ENCODE results near the gene TAF4.

TAF4 gene

GRCh38 chr20:62030357-62030756, 35.3 kb downstream of the TAF4 start:
- Histone ChIP-seq H3K4me3 (ENCODE audit: low read length) (no peak overlapping the region), H3K9me3 (replicated peaks; ENCODE audit: insufficient read depth, low read length) (no peaks in the 10 kb centered on the region), H2AFZ (ENCODE audit: low read length) (no peak overlapping the region), H3K4me1 (ENCODE audit: low read length) (peaks cover 24% of the 10 kb centered on the region), H3K9ac (ENCODE audit: low read length) (no peak overlapping the region), H3K36me3 (replicated peaks; ENCODE audit: insufficient read depth, low read length) (no peaks in the 10 kb centered on the region), H3F3A (ENCODE audit: insufficient read depth, low read length) (peaks cover 20% of the 10 kb centered on the region), H4K20me1 (ENCODE audit: insufficient read depth, low read length) (peaks cover 14% of the 10 kb centered on the region; the same call in 1 of the 2 replicates), H3K9me2 (replicated peaks; ENCODE audit: insufficient read depth, low read length) (no peaks in the 10 kb centered on the region), H3K27ac (ENCODE audit: low read length) (peak overlapping the region; percentile 53; the same call in 1 of the 2 replicates), H3K27me3 (replicated peaks; ENCODE audit: insufficient read depth, low read length) (no peaks in the 10 kb centered on the region), H3K4me2 (ENCODE audit: low read depth, low read length) (peak overlapping the region; percentile 47; the same call in 1 of the 2 replicates), H3K79me2 (ENCODE audit: low read length) (peaks cover 86% of the 10 kb centered on the region)
- TF ChIP-seq CTCF (IDR thresholded peaks at IDR 0.05; ENCODE audit: low read length) (no peak), EZH2phosphoT487 (IDR thresholded peaks at IDR 0.05; ENCODE audit: low read length) (no peak)
- no peak for DNase-seq

GRCh38 chr20:62029949-62030348, 35.7 kb downstream of the TAF4 start:
- H3K4me2 ChIP-seq (ENCODE audit: low read depth, low read length): peak overlapping the region; percentile 47; the same call in 1 of the 2 replicates
- H3K9me2 ChIP-seq (replicated peaks; ENCODE audit: insufficient read depth, low read length): no peaks in the 10 kb centered on the region
- H3K36me3 ChIP-seq (replicated peaks; ENCODE audit: insufficient read depth, low read length): no peaks in the 10 kb centered on the region
- no peaks in the 10 kb centered on the region for H3K9me3 ChIP-seq (replicated peaks; ENCODE audit: insufficient read depth, low read length)
- TF ChIP-seq CTCF (IDR thresholded peaks at IDR 0.05; ENCODE audit: low read length): no peak
- TF ChIP-seq EZH2 (optimal IDR thresholded peaks at IDR 0.05; ENCODE audit: low read depth, low read length): no peak
- no peak for TF ChIP-seq EZH2phosphoT487 (IDR thresholded peaks at IDR 0.05; ENCODE audit: low read length)
- H2AFZ ChIP-seq (ENCODE audit: low read length): no peak overlapping the region
- no peaks in the 10 kb centered on the region for H3K27me3 ChIP-seq (replicated peaks; ENCODE audit: insufficient read depth, low read length)
- H3K4me1 ChIP-seq (ENCODE audit: low read length): peaks cover 24% of the 10 kb centered on the region
- no peak overlapping the region for H3K27ac ChIP-seq (ENCODE audit: low read length)
- peaks cover 16% of the 10 kb centered on the region for H4K20me1 ChIP-seq (ENCODE audit: insufficient read depth, low read length)
- no peak overlapping the region for H3K4me3 ChIP-seq (ENCODE audit: low read length)
- DNase-seq: no peak
- peaks cover 20% of the 10 kb centered on the region for H3F3A ChIP-seq (ENCODE audit: insufficient read depth, low read length)
- H3K79me2 ChIP-seq (ENCODE audit: low read length): peaks cover 86% of the 10 kb centered on the region
- H3K9ac ChIP-seq (ENCODE audit: low read length): no peak overlapping the region

- no peak for DNase-seq
- Histone ChIP-seq H3K4me2 (ENCODE audit: low read depth, low read length) (no peak overlapping the region), H3K9ac (ENCODE audit: low read length) (no peak overlapping the region), H3K9me3 (replicated peaks; ENCODE audit: insufficient read depth, low read length) (no peaks in the 10 kb centered on the region), H3K4me1 (ENCODE audit: low read length) (peaks cover 24% of the 10 kb centered on the region), H3F3A (ENCODE audit: insufficient read depth, low read length) (peaks cover 20% of the 10 kb centered on the region), H3K27me3 (replicated peaks; ENCODE audit: insufficient read depth, low read length) (no peaks in the 10 kb centered on the region), H3K9me2 (replicated peaks; ENCODE audit: insufficient read depth, low read length) (no peaks in the 10 kb centered on the region), H3K36me3 (replicated peaks; ENCODE audit: insufficient read depth, low read length) (no peaks in the 10 kb centered on the region), H3K27ac (ENCODE audit: low read length) (no peak overlapping the region), H4K20me1 (ENCODE audit: insufficient read depth, low read length) (peaks cover 17% of the 10 kb centered on the region), H2AFZ (ENCODE audit: low read length) (no peak overlapping the region), H3K4me3 (ENCODE audit: low read length) (no peak overlapping the region), H3K79me2 (ENCODE audit: low read length) (peaks cover 87% of the 10 kb centered on the region)
- no peak for TF ChIP-seq EZH2 (optimal IDR thresholded peaks at IDR 0.05; ENCODE audit: low read depth, low read length)
- TF ChIP-seq CTCF (IDR thresholded peaks at IDR 0.05; ENCODE audit: low read length): no peak
- TF ChIP-seq EZH2phosphoT487 (IDR thresholded peaks at IDR 0.05; ENCODE audit: low read length): no peak
Observed at GRCh38 chr20:62029296-62029695, 36.4 kb downstream of the TAF4 start.
